ENCODE measurements around the gene TMEM88. TPM values are rescaled to one million over a fixed set of nuclear protein-coding genes. Genes with fewer than 3 reads are reported as not detected.
A peak's percentile ranks its signal among the peaks of the same experiment; 100 is the strongest.

Gene TMEM88
- total and polyA plus RNA-seq, 2 of the 13 experiments (the other 11 are each of a cell fraction or from before 2014, with no cell fraction given) = 0.31 to 0.66 TPM

DNA sequence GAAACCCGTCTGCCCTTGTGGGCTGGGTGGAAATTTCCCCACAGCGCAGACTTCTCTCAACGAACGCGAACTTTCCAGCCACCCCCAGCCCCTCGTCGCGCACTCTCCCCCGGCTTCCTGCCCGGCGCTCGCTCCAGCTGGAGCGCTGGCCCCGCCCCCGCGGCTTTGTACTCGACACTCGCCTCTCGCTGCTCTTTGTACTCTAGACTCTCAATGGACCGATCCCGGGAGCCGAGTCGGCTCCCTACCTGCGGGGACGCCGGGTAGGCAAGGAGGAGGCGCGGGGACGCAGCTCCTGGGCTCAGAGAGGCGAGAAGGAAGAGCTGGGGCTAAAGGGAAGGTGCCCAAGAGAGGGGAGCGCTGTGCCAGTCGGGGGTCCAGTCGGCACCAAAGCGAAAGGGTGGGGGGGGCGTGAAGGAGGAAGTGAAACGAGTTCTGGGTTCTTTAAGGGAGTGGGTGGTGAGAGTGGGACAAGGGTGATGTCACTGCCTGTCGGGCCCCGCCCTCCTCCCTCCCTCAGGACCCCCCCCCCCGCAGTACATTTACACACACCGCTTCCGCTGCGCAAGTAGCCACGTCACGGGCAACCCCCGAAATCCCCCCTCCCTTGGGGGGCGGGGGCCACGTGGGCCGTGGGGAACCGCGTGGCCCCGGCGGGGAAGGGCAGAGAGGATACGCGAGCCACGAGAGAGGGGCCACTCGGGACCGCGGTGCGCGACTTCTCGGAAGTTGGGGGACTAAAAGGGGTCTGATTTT lies 11.2 kb upstream of the TMEM88 start (continued):
- peak; percentile 7 for TF ChIP-seq CBX1 (IDR thresholded peaks at IDR 0.05; ENCODE audit: low read depth)
- TF ChIP-seq, protein P1, sequence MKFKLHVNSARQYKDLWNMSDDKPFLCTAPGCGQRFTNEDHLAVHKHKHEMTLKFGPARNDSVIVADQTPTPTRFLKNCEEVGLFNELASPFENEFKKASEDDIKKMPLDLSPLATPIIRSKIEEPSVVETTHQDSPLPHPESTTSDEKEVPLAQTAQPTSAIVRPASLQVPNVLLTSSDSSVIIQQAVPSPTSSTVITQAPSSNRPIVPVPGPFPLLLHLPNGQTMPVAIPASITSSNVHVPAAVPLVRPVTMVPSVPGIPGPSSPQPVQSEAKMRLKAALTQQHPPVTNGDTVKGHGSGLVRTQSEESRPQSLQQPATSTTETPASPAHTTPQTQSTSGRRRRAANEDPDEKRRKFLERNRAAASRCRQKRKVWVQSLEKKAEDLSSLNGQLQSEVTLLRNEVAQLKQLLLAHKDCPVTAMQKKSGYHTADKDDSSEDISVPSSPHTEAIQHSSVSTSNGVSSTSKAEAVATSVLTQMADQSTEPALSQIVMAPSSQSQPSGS (CRISPR knock-in tag; IDR thresholded peaks at IDR 0.05) = peak; percentile 58; the same call in 1 of the 2 replicates
- no peak; the same call in 1 of the 2 replicates for TF ChIP-seq ISL2 (CRISPR knock-in tag; IDR thresholded peaks at IDR 0.05)
- TF ChIP-seq, protein P2, sequence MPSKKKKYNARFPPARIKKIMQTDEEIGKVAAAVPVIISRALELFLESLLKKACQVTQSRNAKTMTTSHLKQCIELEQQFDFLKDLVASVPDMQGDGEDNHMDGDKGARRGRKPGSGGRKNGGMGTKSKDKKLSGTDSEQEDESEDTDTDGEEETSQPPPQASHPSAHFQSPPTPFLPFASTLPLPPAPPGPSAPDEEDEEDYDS (CRISPR knock-in tag; IDR thresholded peaks at IDR 0.05) = peak; percentile 48; the same call in 1 of the 2 replicates
- no peak for TF ChIP-seq HMG20B (CRISPR knock-in tag; conservative IDR thresholded peaks at IDR 0.05)
- TF ChIP-seq ZNF337 (CRISPR knock-in tag; IDR thresholded peaks at IDR 0.05; ENCODE audit: borderline replicate concordance, low read depth) = no peak
- TF ChIP-seq, protein P3, sequence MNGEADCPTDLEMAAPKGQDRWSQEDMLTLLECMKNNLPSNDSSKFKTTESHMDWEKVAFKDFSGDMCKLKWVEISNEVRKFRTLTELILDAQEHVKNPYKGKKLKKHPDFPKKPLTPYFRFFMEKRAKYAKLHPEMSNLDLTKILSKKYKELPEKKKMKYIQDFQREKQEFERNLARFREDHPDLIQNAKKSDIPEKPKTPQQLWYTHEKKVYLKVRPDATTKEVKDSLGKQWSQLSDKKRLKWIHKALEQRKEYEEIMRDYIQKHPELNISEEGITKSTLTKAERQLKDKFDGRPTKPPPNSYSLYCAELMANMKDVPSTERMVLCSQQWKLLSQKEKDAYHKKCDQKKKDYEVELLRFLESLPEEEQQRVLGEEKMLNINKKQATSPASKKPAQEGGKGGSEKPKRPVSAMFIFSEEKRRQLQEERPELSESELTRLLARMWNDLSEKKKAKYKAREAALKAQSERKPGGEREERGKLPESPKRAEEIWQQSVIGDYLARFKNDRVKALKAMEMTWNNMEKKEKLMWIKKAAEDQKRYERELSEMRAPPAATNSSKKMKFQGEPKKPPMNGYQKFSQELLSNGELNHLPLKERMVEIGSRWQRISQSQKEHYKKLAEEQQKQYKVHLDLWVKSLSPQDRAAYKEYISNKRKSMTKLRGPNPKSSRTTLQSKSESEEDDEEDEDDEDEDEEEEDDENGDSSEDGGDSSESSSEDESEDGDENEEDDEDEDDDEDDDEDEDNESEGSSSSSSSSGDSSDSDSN (CRISPR knock-in tag; IDR thresholded peaks at IDR 0.05) = peak; percentile 76
- TF ChIP-seq, protein P4, sequence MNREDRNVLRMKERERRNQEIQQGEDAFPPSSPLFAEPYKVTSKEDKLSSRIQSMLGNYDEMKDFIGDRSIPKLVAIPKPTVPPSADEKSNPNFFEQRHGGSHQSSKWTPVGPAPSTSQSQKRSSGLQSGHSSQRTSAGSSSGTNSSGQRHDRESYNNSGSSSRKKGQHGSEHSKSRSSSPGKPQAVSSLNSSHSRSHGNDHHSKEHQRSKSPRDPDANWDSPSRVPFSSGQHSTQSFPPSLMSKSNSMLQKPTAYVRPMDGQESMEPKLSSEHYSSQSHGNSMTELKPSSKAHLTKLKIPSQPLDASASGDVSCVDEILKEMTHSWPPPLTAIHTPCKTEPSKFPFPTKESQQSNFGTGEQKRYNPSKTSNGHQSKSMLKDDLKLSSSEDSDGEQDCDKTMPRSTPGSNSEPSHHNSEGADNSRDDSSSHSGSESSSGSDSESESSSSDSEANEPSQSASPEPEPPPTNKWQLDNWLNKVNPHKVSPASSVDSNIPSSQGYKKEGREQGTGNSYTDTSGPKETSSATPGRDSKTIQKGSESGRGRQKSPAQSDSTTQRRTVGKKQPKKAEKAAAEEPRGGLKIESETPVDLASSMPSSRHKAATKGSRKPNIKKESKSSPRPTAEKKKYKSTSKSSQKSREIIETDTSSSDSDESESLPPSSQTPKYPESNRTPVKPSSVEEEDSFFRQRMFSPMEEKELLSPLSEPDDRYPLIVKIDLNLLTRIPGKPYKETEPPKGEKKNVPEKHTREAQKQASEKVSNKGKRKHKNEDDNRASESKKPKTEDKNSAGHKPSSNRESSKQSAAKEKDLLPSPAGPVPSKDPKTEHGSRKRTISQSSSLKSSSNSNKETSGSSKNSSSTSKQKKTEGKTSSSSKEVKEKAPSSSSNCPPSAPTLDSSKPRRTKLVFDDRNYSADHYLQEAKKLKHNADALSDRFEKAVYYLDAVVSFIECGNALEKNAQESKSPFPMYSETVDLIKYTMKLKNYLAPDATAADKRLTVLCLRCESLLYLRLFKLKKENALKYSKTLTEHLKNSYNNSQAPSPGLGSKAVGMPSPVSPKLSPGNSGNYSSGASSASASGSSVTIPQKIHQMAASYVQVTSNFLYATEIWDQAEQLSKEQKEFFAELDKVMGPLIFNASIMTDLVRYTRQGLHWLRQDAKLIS (CRISPR knock-in tag; IDR thresholded peaks at IDR 0.05) = no peak
- TF ChIP-seq POLR2AphosphoS5 (IDR thresholded peaks at IDR 0.05; ENCODE audit: low read depth, low read length) = peak; percentile 60; the same call in 1 of the 2 replicates
- peak; percentile 29; the same call in 1 of the 2 replicates for TF ChIP-seq RXRB (CRISPR knock-in tag; IDR thresholded peaks at IDR 0.05; ENCODE audit: borderline replicate concordance)
- TF ChIP-seq RAD51 (IDR thresholded peaks at IDR 0.05; ENCODE audit: borderline replicate concordance) = no peak
- TF ChIP-seq, protein P5, sequence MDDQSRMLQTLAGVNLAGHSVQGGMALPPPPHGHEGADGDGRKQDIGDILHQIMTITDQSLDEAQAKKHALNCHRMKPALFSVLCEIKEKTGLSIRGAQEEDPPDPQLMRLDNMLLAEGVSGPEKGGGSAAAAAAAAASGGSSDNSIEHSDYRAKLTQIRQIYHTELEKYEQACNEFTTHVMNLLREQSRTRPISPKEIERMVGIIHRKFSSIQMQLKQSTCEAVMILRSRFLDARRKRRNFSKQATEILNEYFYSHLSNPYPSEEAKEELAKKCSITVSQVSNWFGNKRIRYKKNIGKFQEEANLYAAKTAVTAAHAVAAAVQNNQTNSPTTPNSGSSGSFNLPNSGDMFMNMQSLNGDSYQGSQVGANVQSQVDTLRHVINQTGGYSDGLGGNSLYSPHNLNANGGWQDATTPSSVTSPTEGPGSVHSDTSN (CRISPR knock-in tag; IDR thresholded peaks at IDR 0.05; ENCODE audit: borderline replicate concordance) = no peak
- TF ChIP-seq CCDC6 (CRISPR knock-in tag; IDR thresholded peaks at IDR 0.05) = peak; percentile 26; the same call in 1 of the 2 replicates
- no peak for TF ChIP-seq SMAD1 (CRISPR knock-in tag; IDR thresholded peaks at IDR 0.05; ENCODE audit: borderline replicate concordance, low read depth)
- 0 out of 2 replicates have a peak, but pooled peaks have one; percentile 50 for TF ChIP-seq ZNF260 (CRISPR knock-in tag; IDR thresholded peaks at IDR 0.05; ENCODE audit: borderline replicate concordance, low read depth)
- TF ChIP-seq ZBTB21 (CRISPR knock-in tag; IDR thresholded peaks at IDR 0.05) = peak; percentile 84
- no peak for TF ChIP-seq SOX13 (IDR thresholded peaks at IDR 0.05)
- peak in 1 of 2 experiments; percentile 45; a peak in 2 of 4 replicates for TF ChIP-seq SOX13 (CRISPR knock-in tag; conservative IDR thresholded peaks at IDR 0.05 in 1 of 2, IDR thresholded peaks at IDR 0.05 in 1 of 2)
- TF ChIP-seq, protein P6, sequence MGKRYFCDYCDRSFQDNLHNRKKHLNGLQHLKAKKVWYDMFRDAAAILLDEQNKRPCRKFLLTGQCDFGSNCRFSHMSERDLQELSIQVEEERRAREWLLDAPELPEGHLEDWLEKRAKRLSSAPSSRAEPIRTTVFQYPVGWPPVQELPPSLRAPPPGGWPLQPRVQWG (CRISPR knock-in tag; IDR thresholded peaks at IDR 0.05; ENCODE audit: borderline replicate concordance, low read depth) = no peak

All from HepG2 (cell line).